Brain pericyte (primary cell): ENCODE results near the gene GLI1.
"Not testable (repeated sequence)": the region's sequence is repeated elsewhere in the genome, so short reads cannot be mapped to it uniquely, and the experiment has no call there.

Source experiments
- DNase-seq: peaks from one replicate; pipeline ENCODE4 v3.0.0-alpha.2; 2012; ENCODE audit warnings: low read depth, low spot score

The GLI1 gene

DNA sequence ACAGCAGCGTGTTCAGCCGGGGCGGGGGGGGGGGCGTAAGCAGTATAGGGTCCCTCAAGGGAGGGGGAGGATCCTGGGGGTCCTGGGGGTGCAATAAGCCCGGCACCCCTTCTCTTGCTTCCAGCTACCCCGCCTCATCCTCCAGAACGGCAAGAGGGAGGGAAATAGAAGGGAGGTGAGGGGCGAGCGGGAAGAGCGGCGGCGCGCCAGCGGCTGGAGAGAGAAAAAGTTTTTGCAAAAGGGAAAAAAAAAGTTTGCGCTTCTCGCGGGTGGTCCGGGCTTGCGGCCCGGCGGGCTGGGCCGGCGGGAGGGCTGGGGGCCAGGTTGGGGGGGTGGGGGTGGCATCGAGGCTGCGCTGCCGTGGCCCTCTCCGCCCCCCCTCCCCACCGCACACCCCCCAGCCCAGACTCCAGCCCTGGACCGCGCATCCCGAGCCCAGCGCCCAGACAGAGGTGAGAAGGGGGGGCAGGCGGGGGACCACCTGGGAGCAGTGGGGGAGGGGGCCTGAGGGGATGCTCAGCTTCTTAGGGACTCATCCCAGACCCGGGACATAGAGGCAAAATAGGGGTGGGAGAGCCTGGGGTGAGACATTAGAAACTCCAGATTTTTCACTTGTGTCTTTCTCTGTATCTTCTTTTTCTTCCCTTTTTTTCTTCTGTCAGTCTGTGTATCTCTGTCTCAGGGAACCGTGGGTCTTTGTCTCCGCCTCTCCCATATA is at the start of gene GLI1:
TSS of gene GLI1 (plus strand) at position 36 of the 718 bp plus-strand sequence. CDS start 3,907 bp downstream, outside the sequence.
- no peak for DNase-seq

DNA sequence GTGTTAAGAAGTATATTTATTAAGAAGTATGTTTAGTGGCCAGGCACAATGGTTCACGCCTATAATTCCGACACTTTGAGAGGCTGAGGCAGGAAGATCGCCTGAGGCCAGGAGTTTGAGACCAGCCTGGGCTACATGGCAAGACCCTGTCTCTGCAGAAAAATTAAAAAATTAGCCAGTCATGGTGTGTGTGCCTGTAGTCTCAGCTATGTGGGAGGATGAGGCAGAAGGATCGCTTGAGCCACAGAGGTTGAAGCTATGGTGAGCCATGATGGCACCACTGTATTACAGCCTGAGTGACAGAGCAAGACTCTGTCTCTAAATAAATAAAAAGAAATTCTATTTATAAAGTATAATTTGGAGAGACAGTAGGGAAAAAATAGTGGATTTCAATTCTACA is 49.1 kb upstream of the GLI1 start:
- no peak for DNase-seq

DNA sequence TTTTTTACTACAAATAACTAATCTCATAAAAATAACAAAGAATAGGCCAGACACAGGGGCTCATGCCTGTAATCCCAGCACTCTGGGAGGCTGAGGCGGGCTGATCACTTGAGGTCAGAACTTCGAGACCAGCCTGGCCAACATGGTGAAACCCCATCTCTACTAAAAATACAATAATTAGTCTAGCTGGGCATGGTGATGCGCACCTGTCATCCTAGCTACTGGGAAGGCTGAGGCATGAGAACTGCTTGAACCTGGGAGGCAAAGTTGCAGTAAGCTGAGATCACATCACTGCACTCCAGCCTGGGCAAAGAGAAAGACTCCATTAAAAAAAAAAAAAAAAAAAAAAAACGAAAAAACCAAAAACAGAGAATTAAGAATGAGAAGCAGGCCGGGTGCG is 45.4 kb upstream of the GLI1 start:
- DNase-seq: not testable (repeated sequence)

DNA sequence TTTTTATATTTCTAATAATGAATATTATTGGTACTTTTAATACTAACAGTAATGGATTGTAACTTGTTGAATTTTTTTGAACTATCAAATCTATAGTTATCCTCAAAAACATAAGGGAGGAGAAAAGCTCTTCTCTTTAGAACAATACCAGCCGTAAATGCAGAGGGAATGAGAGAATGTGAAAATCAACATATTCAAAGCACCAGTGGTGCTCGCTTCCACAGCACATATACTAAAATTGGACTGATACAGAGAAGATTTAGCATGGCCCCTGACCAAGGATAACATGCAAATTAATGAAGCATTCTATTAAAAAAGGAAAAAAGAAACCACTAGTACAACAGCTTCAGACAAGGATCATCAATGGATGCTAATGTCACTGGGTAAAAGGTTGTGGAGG is 44.5 kb upstream of the GLI1 start:
- DNase-seq: no peak

DNA sequence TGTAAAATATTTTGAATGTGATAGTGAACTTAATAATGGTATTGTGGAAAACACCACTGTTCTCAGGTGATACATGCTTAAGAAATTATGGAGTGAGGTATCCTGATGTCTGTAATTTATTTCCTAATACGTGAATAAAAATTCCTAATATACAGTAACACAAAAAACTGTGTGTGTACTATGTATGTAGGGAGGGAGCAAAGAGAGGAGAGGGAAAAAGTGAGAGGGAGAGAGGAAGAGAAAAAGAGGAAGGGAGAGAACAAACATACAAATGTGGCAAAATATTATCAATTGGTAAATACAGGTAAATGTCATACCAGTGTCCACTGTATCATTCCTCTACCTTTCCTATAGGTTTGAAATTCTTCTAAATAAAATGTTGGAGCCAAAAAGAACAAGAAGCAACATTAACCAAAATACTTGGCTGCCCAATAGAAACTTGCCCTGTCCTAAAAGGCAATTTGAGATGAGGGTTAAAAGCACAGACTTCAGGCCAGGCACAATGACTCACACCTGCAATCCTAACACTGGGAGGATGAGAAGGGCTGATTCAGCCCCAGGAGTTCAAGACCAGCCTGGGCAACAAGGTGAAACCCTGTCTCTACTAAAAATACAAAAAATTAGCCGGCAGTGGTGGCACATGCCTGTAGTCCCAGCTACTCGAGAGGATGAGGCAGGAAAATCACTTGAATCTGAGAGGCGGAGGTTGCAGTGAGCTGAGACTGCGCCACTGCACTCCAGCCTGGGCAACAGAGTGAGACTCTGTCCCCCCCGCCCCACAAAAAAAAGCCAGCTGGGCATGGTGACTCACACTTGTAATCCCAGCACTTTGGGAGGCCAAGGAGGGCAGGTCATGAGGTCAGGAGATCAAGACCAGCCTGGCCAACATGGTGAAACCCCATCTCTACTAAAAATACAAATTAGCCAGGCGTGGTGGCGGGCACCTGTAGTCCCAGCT is 43.3 kb upstream of the GLI1 start:
- no peak for DNase-seq

DNA sequence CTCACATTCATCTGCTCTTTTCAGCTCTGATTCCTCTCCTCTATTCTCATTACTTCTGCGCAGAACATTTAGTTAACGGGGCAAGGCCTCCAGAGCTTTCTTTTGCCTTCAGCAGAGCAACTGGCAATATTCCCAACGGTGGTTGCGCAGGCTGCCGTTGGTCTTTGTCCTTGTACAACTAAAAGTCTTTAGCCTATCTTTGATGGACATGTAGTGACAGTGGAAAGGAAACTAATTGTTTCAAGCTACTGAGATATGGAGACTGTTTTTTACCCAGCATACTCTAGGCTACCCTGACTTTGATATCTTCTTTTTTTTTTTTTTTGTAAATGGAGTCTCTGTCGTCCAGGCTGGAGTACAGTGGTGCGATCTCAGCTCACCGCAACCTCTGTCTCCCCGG is 41.3 kb upstream of the GLI1 start:
- DNase-seq: no peak

DNA sequence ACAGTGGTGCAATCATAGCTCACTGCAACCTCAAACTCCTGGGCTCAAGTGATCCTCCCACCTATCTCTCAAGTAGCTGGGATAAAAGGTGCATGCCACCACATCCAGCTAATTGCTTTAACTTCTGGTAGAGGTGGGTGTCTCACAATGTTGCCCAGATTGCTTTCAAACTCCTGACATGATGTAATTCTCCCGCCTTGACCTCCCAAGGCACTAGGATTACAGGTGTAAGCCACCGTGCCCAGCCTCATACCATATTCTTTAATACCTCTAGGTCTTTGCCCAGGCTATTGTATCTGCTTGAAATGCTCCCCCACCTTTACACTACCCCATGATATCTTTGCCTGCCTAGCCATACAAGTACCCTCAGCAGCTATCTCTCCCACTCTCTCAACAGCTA is 40.1 kb upstream of the GLI1 start:
- DNase-seq: no peak

DNA sequence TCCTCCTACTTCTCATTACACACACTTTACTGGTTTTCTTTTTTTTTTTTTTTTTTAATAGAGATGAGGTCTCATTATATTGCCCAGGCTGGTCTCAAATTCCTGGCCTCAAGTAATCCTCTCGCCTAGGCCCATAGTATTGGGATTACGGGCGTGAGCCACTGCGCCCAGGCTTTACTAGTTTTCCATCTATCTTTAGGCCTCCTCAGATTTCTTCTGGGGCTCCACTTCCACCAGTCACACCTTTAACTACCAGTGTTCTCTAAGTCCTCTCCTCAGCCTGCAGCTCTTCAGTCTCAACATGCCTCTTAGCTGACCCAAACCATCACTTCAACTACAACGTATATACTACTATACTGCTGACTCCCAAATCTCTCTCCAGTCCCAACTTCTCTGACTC is 39.1 kb upstream of the GLI1 start:
- no peak for DNase-seq

DNA sequence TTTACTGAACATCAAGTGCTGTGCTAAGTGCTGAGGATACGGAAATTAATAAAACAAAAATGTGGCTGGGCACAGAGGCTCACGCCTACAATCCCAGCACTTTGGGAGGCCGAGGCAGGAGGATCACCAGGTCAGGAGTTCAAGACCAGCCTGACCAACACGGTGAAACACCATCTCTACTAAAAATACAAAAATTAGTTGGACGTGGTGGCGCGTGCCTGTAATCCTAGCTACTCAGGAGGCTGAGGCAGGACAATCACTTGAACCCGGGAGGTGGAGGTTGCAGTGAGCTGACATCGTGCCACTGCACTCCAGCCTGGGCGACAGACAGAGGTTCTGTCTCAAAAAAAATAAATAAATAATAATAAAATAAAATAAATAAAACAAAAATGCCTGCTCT is 32.6 kb upstream of the GLI1 start:
- not testable (repeated sequence) for DNase-seq

DNA sequence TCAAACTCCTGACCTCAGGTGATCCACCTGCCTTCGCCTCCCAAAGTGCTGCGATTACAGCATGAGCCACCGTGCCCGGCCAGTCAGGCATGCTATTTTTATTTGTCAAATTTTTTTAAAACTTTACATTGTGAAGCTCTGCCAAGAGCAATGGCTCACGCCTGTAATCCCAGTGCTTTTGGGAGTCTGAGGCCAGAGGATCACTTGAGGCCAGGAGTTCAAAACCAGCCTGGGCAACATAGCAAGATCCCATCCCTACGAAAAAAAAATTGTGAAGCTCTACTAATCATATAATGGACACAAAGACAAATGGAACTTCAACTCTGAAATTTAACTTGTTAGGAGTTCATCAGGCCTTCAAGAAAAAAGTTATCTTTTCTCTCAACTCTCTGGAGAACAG is 30.6 kb upstream of the GLI1 start:
- DNase-seq: no peak

DNA sequence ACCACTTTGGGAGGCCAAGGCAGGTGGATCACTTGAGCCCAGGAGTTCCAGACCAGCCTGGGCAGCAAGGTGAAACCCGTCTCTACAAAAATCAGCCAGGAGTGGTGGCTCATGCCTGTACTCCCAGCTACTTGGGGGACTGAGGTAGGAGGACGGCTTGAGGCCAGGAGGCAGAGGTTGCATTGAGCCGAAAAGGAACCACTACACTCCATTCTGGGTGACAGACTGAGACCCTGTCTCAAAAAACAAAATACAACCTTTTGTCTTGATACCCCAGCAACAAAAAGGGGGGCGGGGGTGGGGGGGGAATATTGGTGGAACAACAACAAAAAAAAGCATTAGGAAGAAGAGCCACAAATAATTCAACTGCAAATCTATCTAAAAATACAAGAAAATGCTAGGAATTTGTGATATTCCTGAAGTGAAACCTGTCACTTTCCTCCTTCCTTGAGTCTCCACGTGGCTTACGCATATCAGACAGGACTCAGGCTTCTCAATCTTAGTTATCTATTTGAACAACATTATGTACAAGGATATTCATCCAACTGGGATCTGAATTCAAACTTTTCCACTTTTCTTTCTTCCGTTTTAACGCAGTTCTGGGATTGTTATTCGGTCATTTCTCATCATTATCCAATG is 30.0 kb upstream of the GLI1 start:
- DNase-seq: no peak

DNA sequence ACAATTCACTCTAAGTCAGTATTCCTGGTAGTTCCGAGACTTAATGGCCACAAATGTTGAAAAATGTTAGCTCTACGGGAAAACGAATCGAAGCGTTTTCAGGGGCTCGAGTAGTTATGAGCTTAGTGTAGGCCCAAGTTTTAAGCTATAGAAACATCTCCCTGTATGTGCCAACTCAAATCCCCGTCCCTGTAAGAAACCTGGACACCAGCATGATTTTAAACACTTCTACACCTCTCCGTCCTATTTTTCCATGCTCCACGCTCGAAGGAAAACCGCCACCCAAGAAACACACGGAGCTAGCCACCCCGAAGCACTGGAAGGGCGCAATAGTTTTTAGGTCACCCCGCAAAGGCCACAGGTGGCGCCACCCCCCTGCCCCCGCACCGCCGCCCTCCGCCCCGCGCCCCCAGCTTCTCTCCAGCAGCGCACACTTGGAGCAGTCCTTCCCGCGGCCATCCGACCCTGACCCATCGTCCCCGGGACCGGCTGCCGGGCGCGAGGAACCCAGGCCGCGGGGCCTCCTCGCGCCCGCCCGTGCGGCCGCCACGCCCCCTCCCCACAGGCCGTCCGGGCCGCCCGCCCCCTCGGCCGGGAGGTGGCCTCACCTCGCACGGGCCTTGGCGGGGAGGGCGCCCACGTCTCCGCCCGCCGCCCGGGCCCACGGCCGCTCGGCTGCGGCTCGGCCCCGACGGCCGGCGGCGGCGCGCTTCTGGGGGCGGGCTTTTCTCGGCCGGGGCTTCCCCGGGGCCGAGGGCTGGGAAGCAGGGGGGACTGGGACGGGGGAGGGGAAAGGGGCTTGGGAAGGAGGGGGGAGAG is 29.3 kb upstream of the GLI1 start:
- peak; percentile 17 for DNase-seq

DNA sequence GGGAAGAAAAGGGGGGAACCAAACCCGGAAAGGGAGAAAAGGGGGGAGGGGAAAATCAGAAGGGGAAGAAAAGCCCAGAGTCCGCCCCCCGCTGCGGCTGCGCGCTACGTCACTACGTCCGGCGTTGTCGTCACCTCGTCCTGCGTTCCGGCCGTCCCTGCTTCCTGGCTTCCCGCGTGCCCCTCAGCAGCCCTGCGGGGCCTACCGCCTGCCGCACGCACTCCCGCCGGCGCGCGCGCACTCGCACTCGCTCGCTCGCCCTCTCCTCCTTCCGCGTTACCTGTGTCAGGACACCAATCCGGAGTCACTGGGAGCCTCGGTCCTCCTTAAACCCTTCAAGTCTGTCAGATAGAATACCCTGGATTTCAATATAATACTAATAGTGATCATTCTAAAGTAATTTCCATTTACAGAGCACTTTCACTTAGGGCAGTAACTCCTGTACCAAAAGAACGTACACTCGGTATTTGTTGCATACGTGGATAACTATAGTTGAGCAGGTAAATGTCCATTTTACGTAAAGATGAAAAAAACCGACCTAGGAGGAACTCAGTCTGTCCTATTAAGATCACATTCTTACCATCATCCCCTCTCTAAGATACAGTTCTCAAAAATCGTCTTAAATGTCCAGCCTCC is 28.5 kb upstream of the GLI1 start, which contains the start of gene R3HDM2:
TSS of gene R3HDM2 (minus strand) at position 113 of the 636 bp plus-strand sequence. CDS start 120,615 bp downstream, outside the sequence.
- peak; percentile 83 for DNase-seq

DNA sequence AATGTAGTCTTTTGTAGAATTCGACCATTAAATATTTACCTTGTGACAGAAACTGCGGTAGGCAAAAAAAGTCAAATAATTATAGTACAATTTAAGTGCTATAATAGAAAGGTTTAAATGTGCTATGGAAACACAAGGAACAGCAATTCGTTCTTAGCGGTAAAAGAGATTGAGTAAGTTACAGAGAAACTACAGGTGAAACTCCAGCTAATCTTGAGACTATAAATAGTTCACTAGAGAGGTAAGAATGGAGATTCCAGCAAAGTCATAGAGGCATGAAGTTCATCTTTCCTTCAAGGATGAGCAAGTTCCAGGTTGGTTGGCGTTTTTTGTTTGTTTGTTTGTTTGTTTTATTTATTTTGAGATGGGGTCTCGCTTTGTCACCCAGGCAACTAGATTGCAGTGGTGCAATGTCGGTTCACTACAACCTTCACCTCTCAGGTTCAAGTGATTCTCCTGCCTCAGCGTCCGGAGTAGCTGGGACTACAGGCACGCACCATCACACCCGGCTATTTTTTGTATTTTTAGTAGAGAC is 27.9 kb upstream of the GLI1 start:
- no peak for DNase-seq

DNA sequence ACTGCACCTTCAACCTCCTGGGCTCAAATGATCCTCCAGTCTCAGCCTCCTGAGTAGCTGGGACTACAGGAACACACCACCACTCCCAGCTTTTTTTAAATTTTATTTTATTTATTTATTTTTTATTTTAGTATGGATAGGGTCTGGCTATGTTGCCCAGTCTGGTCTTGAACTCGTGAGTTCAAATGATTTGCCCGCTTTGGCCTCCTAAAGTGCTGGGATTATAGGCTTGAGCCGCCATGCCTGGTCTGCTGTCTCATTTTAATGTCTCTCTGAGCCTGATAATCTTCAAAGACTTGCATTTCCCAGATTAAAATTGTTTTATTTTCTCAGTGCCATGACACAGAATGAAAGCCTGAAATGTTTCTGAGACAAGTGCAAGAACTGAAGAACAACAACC is 26.2 kb upstream of the GLI1 start:
- no peak for DNase-seq

DNA sequence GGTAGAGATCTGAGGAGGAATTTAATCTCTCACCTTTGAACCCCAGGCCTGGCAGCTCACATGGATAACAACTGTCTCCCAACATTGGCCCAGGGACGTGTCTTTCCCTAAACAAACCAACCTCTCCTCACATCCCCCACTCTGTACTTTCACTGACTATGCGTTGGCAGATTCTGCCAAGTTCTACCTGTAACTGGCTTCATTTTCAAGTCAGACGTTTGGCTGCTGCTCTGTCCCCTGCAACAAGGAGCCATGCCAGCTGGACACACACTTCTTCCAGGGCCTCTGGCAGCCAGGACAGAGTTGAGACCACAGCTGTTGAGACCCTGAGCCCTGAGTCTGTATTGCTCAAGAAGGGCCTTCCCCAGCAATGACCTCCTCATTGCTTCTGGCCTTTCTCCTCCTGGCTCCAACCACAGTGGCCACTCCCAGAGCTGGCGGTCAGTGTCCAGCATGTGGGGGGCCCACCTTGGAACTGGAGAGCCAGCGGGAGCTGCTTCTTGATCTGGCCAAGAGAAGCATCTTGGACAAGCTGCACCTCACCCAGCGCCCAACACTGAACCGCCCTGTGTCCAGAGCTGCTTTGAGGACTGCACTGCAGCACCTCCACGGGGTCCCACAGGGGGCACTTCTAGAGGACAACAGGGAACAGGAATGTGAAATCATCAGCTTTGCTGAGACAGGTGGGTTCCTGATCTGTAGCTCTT is 24.9 kb upstream of the GLI1 start, which contains the start of gene INHBC:
TSS of gene INHBC (plus strand) at position 268 of the 707 bp plus-strand sequence. CDS start at position 371, 103 bp downstream.
- no peak for DNase-seq

DNA sequence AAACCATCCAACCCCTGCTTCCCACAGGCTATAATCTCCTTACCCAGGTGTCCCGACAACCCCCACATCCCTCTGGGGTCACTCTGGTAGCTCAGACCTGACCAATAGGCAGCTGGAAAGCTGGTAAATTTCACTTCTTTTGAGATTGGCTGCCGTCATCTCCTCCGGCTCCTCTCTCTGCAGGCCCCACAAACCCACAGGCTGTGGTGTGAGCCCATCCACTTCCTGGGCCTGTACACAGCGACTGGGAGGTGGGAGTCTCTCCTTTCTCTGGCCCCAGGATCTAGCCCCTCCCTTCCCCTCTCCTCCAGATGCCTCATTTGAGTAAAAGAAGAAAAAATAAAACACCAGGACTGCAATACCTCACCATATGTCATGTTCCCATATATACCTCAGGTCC is 24.3 kb upstream of the GLI1 start:
- no peak for DNase-seq

DNA sequence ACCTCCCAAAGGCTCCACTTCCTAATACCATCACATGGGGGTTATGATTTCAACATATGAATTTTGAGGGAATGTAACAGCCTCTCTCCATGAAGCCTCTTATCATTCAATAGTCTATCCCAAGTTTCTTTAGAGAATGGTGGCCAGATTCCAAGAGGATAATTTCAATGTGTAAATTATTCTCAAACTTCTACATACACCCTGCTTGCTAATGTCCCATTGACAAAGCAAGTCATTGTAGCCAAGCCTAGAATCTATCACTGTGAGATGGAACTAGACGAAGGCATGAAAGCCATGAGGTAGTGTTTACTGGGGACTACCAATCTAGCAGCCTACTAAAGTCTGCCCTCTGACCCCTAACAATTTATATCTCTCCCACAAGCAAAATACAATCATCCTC is 21.2 kb upstream of the GLI1 start:
- no peak for DNase-seq

DNA sequence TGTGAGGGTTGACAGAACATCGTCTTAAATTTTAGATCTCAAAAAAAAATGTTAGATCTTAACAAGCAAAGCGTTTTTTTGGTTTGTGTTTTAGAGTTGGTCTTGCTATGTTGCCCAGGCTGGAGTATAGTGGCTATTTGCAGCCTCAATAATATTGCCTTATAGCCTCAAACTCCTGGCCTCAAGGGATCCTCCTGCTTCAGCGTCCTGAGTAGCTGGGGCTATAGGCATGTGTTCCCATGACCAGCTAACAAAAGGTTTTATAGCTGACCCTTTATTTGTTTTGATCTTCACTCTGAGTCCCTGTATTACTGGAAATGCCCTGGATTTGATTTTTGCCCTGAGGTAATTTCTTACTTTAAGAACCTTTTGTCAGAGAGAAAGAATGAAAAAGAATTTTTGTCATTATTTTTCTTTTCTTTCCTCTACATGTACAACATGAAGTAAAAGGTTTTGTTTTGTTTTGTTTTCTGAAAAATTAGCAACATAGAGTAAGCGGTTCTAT is 19.8 kb upstream of the GLI1 start:
- DNase-seq: no peak

DNA sequence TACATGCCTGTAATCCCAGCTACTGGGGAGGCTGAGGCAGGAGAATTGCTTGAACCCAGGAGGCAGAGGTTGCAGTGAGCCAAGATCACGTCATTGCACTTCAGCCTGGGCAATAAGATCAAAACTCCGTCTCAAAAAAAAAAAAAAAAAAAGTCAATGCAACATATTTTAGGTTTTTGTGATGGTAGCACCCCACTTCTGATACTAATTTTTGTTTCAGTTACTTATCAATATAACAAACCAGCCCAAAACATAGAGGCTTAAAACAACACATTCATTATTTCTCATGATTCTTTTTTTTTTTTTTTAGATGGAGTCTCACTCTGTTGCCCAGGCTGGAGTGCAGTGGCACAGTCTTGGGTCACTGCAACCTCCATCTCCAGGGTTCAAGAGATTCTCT is 18.2 kb upstream of the GLI1 start:
- DNase-seq: not testable (repeated sequence)
